Fibroblast of lung (primary cell): ENCODE measurements around the gene HENMT1. TPM values are rescaled to one million over a fixed set of nuclear protein-coding genes. Genes with fewer than 3 reads are reported as not detected.

Experiments
- DNase-seq, 2 donors: peaks; one replicate each; pipeline versions ENCODE4 v3.0.0 to v3.0.0-alpha.2; 2010; ENCODE audit warnings: low read depth in 2 of 2
- H2AFZ ChIP-seq: 2 replicates; pipeline ENCODE4 v1.5.1; 2012; ENCODE audit warnings: low read length, control low read depth, inconsistent platforms
- H3K27ac ChIP-seq: 2 replicates; pipeline ENCODE4 v1.5.1; 2011; ENCODE audit warnings: low read length, control low read depth; ENCODE audit not compliant: insufficient read depth
- H3K27me3 ChIP-seq: 2 replicates; pipeline ENCODE4 v1.5.1; 2011; ENCODE audit warnings: mild to moderate bottlenecking, low read length; ENCODE audit not compliant: control insufficient read depth, insufficient read depth
- H3K36me3 ChIP-seq: 2 replicates; pipeline ENCODE4 v1.5.1; 2011; ENCODE audit warnings: low read length; ENCODE audit not compliant: control insufficient read depth, insufficient read depth
- H3K4me1 ChIP-seq: 2 replicates; pipeline ENCODE4 v1.5.1; 2011; ENCODE audit warnings: low read length; ENCODE audit not compliant: control insufficient read depth, insufficient read depth; ENCODE audit errors: extremely low read depth
- H3K4me2 ChIP-seq: 2 replicates; pipeline ENCODE4 v1.5.1; 2011; ENCODE audit warnings: low read length, control low read depth; ENCODE audit not compliant: insufficient read depth; ENCODE audit errors: extremely low read depth
- H3K4me3 ChIP-seq, 4 experiments: fragments of 200-600 bp in 1 of 4; sonication (generic) in 1 of 4; replicated peaks in 1 of 4; 2 replicates each; pipeline ENCODE4 v1.5.1; 2011 to 2016; ENCODE audit warnings: low read length in 4 of 4, low read depth in 3 of 4, mild to moderate bottlenecking in 3 of 4, control low read depth in 2 of 4, inconsistent platforms in 1 of 4, mixed read lengths in 1 of 4; ENCODE audit not compliant: insufficient read depth in 1 of 4; ENCODE audit errors: control extremely low read depth in 1 of 4
- H3K79me2 ChIP-seq: 2 replicates; pipeline ENCODE4 v1.5.1; 2012; ENCODE audit warnings: mild to moderate bottlenecking, low read length, inconsistent platforms; ENCODE audit not compliant: control insufficient read depth, insufficient read depth
- H3K9ac ChIP-seq: 2 replicates; pipeline ENCODE4 v1.5.1; 2011; ENCODE audit warnings: mild to moderate bottlenecking, low read length, control low read depth; ENCODE audit not compliant: insufficient read depth
- H3K9me3 ChIP-seq: 2 replicates; pipeline ENCODE4 v1.5.1; 2012; ENCODE audit warnings: low read depth, low read length; ENCODE audit not compliant: control insufficient read depth, insufficient read depth
- H4K20me1 ChIP-seq: 2 replicates; pipeline ENCODE4 v1.5.1; 2011; ENCODE audit warnings: low read length; ENCODE audit not compliant: control insufficient read depth, insufficient read depth; ENCODE audit errors: extremely low read depth
- CTCF ChIP-seq, 2 donors: IDR thresholded peaks in 1 of 2; conservative IDR thresholded peaks in 1 of 2; 1 replicate in 1 of 2; 2 replicates in 1 of 2; pipeline ENCODE4 v1.5.1; 2011 to 2012; ENCODE audit warnings: low read length in 2 of 2, control low read depth in 1 of 2, inconsistent platforms in 1 of 2, low read depth in 1 of 2, mild to moderate bottlenecking in 1 of 2
- EZH2 ChIP-seq: IDR thresholded peaks from 2 replicates; pipeline ENCODE4 v1.5.1; 2012; ENCODE audit warnings: low read length, control low read depth, mild to moderate bottlenecking; ENCODE audit errors: missing control alignments
- polyA plus RNA-seq, 2 donors: library from polyadenylated mRNA; depleted of rRNA in 1 of 2; stranded (reverse) in 1 of 2; unstranded in 1 of 2; fragments of >200 nt; gene quantifications; 2 replicates each; pipeline ENCODE4 v1.2.1, GENCODE V29; 2011 to 2012; ENCODE audit warnings: missing spikeins in 1 of 2
- total RNA-seq: library from RNA; depleted of rRNA; stranded (reverse); fragments of >200 nt; gene quantifications from 2 replicates; pipeline ENCODE4 v1.2.1, GENCODE V29; 2014

HENMT1 gene
- total and polyA plus RNA-seq, 2 donors (not counting 1 experiment from before 2014, with no cell fraction given), result 3.0 to 5.3 TPM

GRCh38 chr1:108665771-108666170 lies 4.9 kb upstream of the HENMT1 start:
- DNase-seq, result no peak
- Histone ChIP-seq H3K36me3 (no peaks in the 10 kb centered on the region), H3K4me1 (no peaks in the 10 kb centered on the region), H3K9me3 (no peaks in the 10 kb centered on the region), H3K79me2 (no peaks in the 10 kb centered on the region), H3K9ac (no peak overlapping the region), H3K27me3 (no peaks in the 10 kb centered on the region), H2AFZ (no peak overlapping the region), H4K20me1 (no peaks in the 10 kb centered on the region), H3K4me3 (no peak overlapping the region), H3K4me2 (no peak overlapping the region), H3K27ac (no peak overlapping the region)
- no peak for TF ChIP-seq CTCF (conservative IDR thresholded peaks at IDR 0.05 in 1 of 2, IDR thresholded peaks at IDR 0.05 in 1 of 2; ENCODE audit: low read depth in 1 of 2, low read length in 2 of 2)
- TF ChIP-seq EZH2, result no peak

GRCh38 chr1:108665067-108665466 lies 4.2 kb upstream of the HENMT1 start:
- DNase-seq, result no peak
- TF ChIP-seq CTCF (conservative IDR thresholded peaks at IDR 0.05 in 1 of 2, IDR thresholded peaks at IDR 0.05 in 1 of 2; ENCODE audit: low read depth in 1 of 2, low read length in 2 of 2) (no peak), EZH2 (no peak)
- H3K9ac ChIP-seq, result no peak overlapping the region
- H3K79me2 ChIP-seq, result no peaks in the 10 kb centered on the region
- no peaks in the 10 kb centered on the region for H4K20me1 ChIP-seq
- no peaks in the 10 kb centered on the region for H3K4me1 ChIP-seq
- H3K4me2 ChIP-seq, result no peak overlapping the region
- no peak overlapping the region for H3K27ac ChIP-seq
- H3K36me3 ChIP-seq, result no peaks in the 10 kb centered on the region
- no peak overlapping the region for H3K4me3 ChIP-seq
- H3K9me3 ChIP-seq, result no peaks in the 10 kb centered on the region
- no peaks in the 10 kb centered on the region for H3K27me3 ChIP-seq
- H2AFZ ChIP-seq, result no peak overlapping the region

- Histone ChIP-seq H4K20me1 (no peaks in the 10 kb centered on the region), H3K4me2 (no peak overlapping the region), H3K36me3 (no peaks in the 10 kb centered on the region), H3K9me3 (no peaks in the 10 kb centered on the region), H3K79me2 (no peaks in the 10 kb centered on the region), H3K27me3 (no peaks in the 10 kb centered on the region), H3K9ac (no peak overlapping the region), H3K27ac (no peak overlapping the region), H3K4me1 (no peaks in the 10 kb centered on the region), H2AFZ (no peak overlapping the region), H3K4me3 (no peak overlapping the region)
- no peak for DNase-seq
- TF ChIP-seq CTCF (conservative IDR thresholded peaks at IDR 0.05 in 1 of 2, IDR thresholded peaks at IDR 0.05 in 1 of 2; ENCODE audit: low read depth in 1 of 2, low read length in 2 of 2) (no peak), EZH2 (no peak)
Measured at GRCh38 chr1:108664481-108664880, 3.6 kb upstream of the HENMT1 start.
